PFSK-1 (cell line): ENCODE results near the gene SPG7.

Source experiments
- FOXP2 ChIP-seq: optimal IDR thresholded peaks from 2 replicates; pipeline ENCODE3; 2011; ENCODE audit warnings: borderline replicate concordance, control low read depth, inconsistent platforms; ENCODE audit not compliant: insufficient read depth; ENCODE audit errors: extremely low read length, extremely low read depth
- POLR2AphosphoS5 ChIP-seq: IDR thresholded peaks from 2 replicates; pipeline ENCODE4 v1.6.1; 2012; ENCODE audit warnings: low read depth, mild to moderate bottlenecking, control low read depth, low read length, moderate library complexity
- REST ChIP-seq, 2 experiments: IDR thresholded peaks; 2 replicates each; pipeline versions ENCODE4 v1.6.1 to v1.8.0; 2011 to 2012; ENCODE audit warnings: low read depth in 2 of 2, low read length in 2 of 2, control low read depth in 1 of 2, inconsistent platforms in 1 of 2, mild to moderate bottlenecking in 1 of 2, moderate library complexity in 1 of 2; ENCODE audit not compliant: insufficient read depth in 1 of 2
- SIN3A ChIP-seq: IDR thresholded peaks from 2 replicates; pipeline ENCODE4 v1.6.1; 2012; ENCODE audit warnings: mild to moderate bottlenecking, low read length, moderate library complexity, borderline replicate concordance; ENCODE audit not compliant: insufficient read depth
- TAF1 ChIP-seq: IDR thresholded peaks from 2 replicates; pipeline ENCODE4 v1.6.1; 2012; ENCODE audit warnings: low read length, control low read depth, borderline replicate concordance; ENCODE audit not compliant: insufficient read depth

The SPG7 gene

GRCh38 chr16:89588413-89589109, 80.4 kb downstream of the SPG7 start:
- TF ChIP-seq SIN3A (no peak), FOXP2 (no peak), POLR2AphosphoS5 (no peak), REST (IDR thresholded peaks at IDR 0.05; ENCODE audit: insufficient read depth in 1 of 2, low read depth in 2 of 2, low read length in 2 of 2) (no peak), TAF1 (no peak)

- no peak for TF ChIP-seq POLR2AphosphoS5
- no peak for TF ChIP-seq FOXP2
- no peak for TF ChIP-seq TAF1
- no peak for TF ChIP-seq REST (IDR thresholded peaks at IDR 0.05; ENCODE audit: insufficient read depth in 1 of 2, low read depth in 2 of 2, low read length in 2 of 2)
- no peak for TF ChIP-seq SIN3A
These were observed 81.2 kb downstream of the SPG7 start for GRCh38 chr16:89589241-89589926.

- no peak for TF ChIP-seq REST (IDR thresholded peaks at IDR 0.05; ENCODE audit: insufficient read depth in 1 of 2, low read depth in 2 of 2, low read length in 2 of 2)
- no peak for TF ChIP-seq TAF1
- no peak for TF ChIP-seq SIN3A
- no peak for TF ChIP-seq FOXP2
These were observed 85.6 kb downstream of the SPG7 start for GRCh38 chr16:89593841-89594240.

GRCh38 chr16:89595330-89596060, 87.3 kb downstream of the SPG7 start:
- TF ChIP-seq POLR2AphosphoS5 (no peak), FOXP2 (no peak), TAF1 (no peak), REST (IDR thresholded peaks at IDR 0.05; ENCODE audit: insufficient read depth in 1 of 2, low read depth in 2 of 2, low read length in 2 of 2) (no peak), SIN3A (no peak)
